Measurements from ENCODE around the gene D2HGDH.

DNA sequence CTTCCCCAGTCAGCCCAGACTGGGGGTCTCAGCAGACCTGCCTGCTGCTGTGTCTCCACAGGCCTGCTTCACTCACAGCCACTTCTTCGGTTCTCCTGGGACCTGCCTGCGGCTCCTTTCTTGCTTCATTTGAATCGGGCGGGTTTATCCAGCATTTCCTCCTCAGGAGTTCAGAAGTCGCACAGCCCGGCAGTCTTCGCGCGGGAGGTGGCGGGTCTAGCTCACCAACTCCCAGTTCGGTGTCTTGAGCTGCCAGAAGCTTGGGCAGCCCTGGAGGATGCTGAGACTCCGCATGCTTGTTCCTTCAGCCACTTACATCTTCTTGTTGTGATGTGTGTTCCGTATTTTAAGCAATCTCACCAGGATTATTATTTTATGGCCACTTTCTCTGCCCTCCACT is 10.8 kb downstream of the D2HGDH start:
- no peak for TF ChIP-seq POLR2A (IDR thresholded peaks at IDR 0.05; ENCODE audit: borderline replicate concordance, extremely low read depth, insufficient read depth, insufficient read length)
- TF ChIP-seq POLR2AphosphoS5 (IDR thresholded peaks at IDR 0.05; ENCODE audit: low read depth, low read length), result no peak
- TF ChIP-seq, protein P1, sequence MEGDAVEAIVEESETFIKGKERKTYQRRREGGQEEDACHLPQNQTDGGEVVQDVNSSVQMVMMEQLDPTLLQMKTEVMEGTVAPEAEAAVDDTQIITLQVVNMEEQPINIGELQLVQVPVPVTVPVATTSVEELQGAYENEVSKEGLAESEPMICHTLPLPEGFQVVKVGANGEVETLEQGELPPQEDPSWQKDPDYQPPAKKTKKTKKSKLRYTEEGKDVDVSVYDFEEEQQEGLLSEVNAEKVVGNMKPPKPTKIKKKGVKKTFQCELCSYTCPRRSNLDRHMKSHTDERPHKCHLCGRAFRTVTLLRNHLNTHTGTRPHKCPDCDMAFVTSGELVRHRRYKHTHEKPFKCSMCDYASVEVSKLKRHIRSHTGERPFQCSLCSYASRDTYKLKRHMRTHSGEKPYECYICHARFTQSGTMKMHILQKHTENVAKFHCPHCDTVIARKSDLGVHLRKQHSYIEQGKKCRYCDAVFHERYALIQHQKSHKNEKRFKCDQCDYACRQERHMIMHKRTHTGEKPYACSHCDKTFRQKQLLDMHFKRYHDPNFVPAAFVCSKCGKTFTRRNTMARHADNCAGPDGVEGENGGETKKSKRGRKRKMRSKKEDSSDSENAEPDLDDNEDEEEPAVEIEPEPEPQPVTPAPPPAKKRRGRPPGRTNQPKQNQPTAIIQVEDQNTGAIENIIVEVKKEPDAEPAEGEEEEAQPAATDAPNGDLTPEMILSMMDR (IDR thresholded peaks at IDR 0.05 in 2 of 3, conservative IDR thresholded peaks at IDR 0.05 in 1 of 3; ENCODE audit: borderline replicate concordance in 1 of 3, insufficient read depth in 1 of 3, low read depth in 2 of 3, low read length in 2 of 3), result no peak
- TF ChIP-seq, protein P2, sequence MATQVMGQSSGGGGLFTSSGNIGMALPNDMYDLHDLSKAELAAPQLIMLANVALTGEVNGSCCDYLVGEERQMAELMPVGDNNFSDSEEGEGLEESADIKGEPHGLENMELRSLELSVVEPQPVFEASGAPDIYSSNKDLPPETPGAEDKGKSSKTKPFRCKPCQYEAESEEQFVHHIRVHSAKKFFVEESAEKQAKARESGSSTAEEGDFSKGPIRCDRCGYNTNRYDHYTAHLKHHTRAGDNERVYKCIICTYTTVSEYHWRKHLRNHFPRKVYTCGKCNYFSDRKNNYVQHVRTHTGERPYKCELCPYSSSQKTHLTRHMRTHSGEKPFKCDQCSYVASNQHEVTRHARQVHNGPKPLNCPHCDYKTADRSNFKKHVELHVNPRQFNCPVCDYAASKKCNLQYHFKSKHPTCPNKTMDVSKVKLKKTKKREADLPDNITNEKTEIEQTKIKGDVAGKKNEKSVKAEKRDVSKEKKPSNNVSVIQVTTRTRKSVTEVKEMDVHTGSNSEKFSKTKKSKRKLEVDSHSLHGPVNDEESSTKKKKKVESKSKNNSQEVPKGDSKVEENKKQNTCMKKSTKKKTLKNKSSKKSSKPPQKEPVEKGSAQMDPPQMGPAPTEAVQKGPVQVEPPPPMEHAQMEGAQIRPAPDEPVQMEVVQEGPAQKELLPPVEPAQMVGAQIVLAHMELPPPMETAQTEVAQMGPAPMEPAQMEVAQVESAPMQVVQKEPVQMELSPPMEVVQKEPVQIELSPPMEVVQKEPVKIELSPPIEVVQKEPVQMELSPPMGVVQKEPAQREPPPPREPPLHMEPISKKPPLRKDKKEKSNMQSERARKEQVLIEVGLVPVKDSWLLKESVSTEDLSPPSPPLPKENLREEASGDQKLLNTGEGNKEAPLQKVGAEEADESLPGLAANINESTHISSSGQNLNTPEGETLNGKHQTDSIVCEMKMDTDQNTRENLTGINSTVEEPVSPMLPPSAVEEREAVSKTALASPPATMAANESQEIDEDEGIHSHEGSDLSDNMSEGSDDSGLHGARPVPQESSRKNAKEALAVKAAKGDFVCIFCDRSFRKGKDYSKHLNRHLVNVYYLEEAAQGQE (IDR thresholded peaks at IDR 0.05; ENCODE audit: low read depth), result no peak
- no peak for TF ChIP-seq CEBPB (IDR thresholded peaks at IDR 0.05; ENCODE audit: low read depth)
- TF ChIP-seq, protein P3, sequence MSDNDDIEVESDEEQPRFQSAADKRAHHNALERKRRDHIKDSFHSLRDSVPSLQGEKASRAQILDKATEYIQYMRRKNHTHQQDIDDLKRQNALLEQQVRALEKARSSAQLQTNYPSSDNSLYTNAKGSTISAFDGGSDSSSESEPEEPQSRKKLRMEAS (IDR thresholded peaks at IDR 0.05), result no peak
- no peak for TF ChIP-seq EZH2 (IDR thresholded peaks at IDR 0.05)
- no peak for TF ChIP-seq SIN3A (IDR thresholded peaks at IDR 0.05; ENCODE audit: low read depth)
- TF ChIP-seq RAD21 (IDR thresholded peaks at IDR 0.05; ENCODE audit: low read depth), result no peak
- no peak for TF ChIP-seq EZH2phosphoT487 (IDR thresholded peaks at IDR 0.05; ENCODE audit: borderline replicate concordance)
- TF ChIP-seq SP1 (IDR thresholded peaks at IDR 0.05; ENCODE audit: low read depth), result no peak
